ENCODE measurements around the gene FRY. TPM values are rescaled to one million over a fixed set of nuclear protein-coding genes. Genes with fewer than 3 reads are reported as not detected.

FRY gene
- total RNA-seq, 1 experiment from 2014 or later = 4.7 TPM

DNA sequence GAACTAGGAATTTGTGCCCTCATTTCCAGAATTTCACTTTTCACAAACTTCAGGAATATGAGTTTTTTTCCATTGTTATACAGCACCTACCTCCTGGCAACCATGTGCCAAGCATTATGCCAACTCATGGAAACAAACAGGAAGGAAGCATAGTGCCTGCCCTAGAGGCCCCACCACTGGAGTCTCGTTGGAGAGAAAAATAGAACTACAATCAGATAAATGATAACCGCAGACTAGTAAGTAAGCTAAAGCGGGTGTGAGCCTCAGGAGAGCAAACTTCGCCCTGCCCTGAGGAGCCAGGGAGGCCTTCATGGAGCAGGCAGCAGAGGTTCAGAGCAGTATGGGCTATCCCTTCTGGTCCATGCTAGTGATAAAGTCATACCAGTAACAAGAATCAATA, 75.9 kb downstream of the FRY start:
- POLR2A ChIA-PET (ENCODE audit: unreplicated experiment) = no interaction called here
- CTCF ChIA-PET = no interaction called here
- H3F3A ChIP-seq (ENCODE audit: insufficient read depth, low read depth) = no peaks in the 10 kb centered on the region
- BruUV-seq (replicated peaks) = no TSS peak
- H3K4me3 ChIP-seq = no peak overlapping the region
- H3K36me3 ChIP-seq (ENCODE audit: low read depth) = no peaks in the 10 kb centered on the region
- H3K79me2 ChIP-seq (ENCODE audit: low read depth) = no peaks in the 10 kb centered on the region
- H3K27me3 ChIP-seq (ENCODE audit: insufficient read depth, low read depth) = no peaks in the 10 kb centered on the region
- no peaks in the 10 kb centered on the region for H3K9me2 ChIP-seq (ENCODE audit: insufficient read depth)
- H3K4me1 ChIP-seq (replicated peaks; ENCODE audit: insufficient read depth) = no peaks in the 10 kb centered on the region
- no peaks in the 10 kb centered on the region for H3K9me3 ChIP-seq (ENCODE audit: insufficient read depth, low read depth)
- TF ChIP-seq EZH2 (IDR thresholded peaks at IDR 0.05; ENCODE audit: low read depth) = no peak
- TF ChIP-seq, protein P1, sequence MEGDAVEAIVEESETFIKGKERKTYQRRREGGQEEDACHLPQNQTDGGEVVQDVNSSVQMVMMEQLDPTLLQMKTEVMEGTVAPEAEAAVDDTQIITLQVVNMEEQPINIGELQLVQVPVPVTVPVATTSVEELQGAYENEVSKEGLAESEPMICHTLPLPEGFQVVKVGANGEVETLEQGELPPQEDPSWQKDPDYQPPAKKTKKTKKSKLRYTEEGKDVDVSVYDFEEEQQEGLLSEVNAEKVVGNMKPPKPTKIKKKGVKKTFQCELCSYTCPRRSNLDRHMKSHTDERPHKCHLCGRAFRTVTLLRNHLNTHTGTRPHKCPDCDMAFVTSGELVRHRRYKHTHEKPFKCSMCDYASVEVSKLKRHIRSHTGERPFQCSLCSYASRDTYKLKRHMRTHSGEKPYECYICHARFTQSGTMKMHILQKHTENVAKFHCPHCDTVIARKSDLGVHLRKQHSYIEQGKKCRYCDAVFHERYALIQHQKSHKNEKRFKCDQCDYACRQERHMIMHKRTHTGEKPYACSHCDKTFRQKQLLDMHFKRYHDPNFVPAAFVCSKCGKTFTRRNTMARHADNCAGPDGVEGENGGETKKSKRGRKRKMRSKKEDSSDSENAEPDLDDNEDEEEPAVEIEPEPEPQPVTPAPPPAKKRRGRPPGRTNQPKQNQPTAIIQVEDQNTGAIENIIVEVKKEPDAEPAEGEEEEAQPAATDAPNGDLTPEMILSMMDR (conservative IDR thresholded peaks at IDR 0.05) = no peak
- intact Hi-C loops (cut with micrococcal nuclease; ENCODE audit: unreplicated experiment) = no loop called here
- no peak for DNase-seq
- no peak overlapping the region for H3K4me2 ChIP-seq
- H4K20me1 ChIP-seq (ENCODE audit: insufficient read depth) = no peaks in the 10 kb centered on the region
- H2AFZ ChIP-seq = no peak overlapping the region
- H3K27ac ChIP-seq = no peak overlapping the region

DNA sequence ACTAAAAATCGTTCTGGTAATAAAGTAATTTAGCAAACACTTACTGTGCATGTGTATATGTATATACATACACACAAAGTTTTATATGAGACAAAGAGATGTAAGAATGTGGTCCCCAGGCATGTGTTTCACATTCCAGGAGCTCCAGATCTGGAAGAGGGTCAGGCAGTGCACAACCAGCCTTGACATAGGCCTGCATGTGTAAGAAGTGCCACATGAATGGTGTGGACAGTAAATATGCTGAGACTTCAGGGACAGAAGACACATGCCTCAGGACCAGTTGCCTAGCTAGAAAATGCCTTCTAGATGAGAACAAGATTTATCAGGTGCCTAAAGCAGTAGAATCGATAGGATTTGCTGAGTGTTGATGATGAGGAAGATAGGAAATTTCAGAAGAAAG, 76.4 kb downstream of the FRY start:
- Histone ChIP-seq H2AFZ (no peak overlapping the region), H3K27me3 (ENCODE audit: insufficient read depth, low read depth) (no peaks in the 10 kb centered on the region), H3K4me1 (replicated peaks; ENCODE audit: insufficient read depth) (no peaks in the 10 kb centered on the region), H3K4me3 (no peak overlapping the region), H3K79me2 (ENCODE audit: low read depth) (no peaks in the 10 kb centered on the region), H4K20me1 (ENCODE audit: insufficient read depth) (no peaks in the 10 kb centered on the region), H3K36me3 (ENCODE audit: low read depth) (no peaks in the 10 kb centered on the region), H3F3A (ENCODE audit: insufficient read depth, low read depth) (no peaks in the 10 kb centered on the region), H3K27ac (no peak overlapping the region), H3K4me2 (no peak overlapping the region), H3K9me3 (ENCODE audit: insufficient read depth, low read depth) (no peaks in the 10 kb centered on the region), H3K9me2 (ENCODE audit: insufficient read depth) (no peaks in the 10 kb centered on the region)
- ChIA-PET CTCF (no interaction called here), POLR2A (ENCODE audit: unreplicated experiment) (no interaction called here)
- TF ChIP-seq, protein P1 (conservative IDR thresholded peaks at IDR 0.05) = no peak
- TF ChIP-seq EZH2 (IDR thresholded peaks at IDR 0.05; ENCODE audit: low read depth) = no peak
- no TSS peak for BruUV-seq (replicated peaks)
- intact Hi-C loops (cut with micrococcal nuclease; ENCODE audit: unreplicated experiment) = no loop called here
- DNase-seq = no peak

DNA sequence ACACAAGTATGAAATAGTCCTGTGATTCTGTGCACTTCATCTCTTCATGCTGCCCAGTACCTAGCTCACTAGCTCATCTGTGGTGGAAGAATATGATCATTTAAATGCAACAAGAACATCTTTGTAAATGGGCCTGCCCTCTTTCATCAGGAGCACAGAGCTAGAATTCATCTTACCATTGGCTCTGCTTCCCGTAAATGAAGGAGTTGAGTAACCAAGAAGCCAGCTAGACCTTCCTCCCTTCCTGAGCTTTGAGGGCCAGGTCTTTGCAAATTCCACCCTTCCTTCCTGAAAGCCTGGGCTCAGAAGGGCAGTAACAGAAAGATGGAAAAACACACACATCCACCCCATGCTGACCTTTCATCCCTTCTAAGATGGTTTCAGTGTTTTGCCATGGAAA, 82.0 kb downstream of the FRY start:
- no peak for DNase-seq
- Histone ChIP-seq H4K20me1 (ENCODE audit: insufficient read depth) (no peaks in the 10 kb centered on the region), H3K9me2 (ENCODE audit: insufficient read depth) (no peaks in the 10 kb centered on the region), H3K4me3 (no peak overlapping the region), H3K27ac (no peak overlapping the region), H3K36me3 (ENCODE audit: low read depth) (no peaks in the 10 kb centered on the region), H2AFZ (no peak overlapping the region), H3K79me2 (ENCODE audit: low read depth) (no peaks in the 10 kb centered on the region), H3K9me3 (ENCODE audit: insufficient read depth, low read depth) (no peaks in the 10 kb centered on the region), H3K4me2 (no peak overlapping the region), H3K4me1 (replicated peaks; ENCODE audit: insufficient read depth) (no peaks in the 10 kb centered on the region), H3F3A (ENCODE audit: insufficient read depth, low read depth) (no peaks in the 10 kb centered on the region), H3K27me3 (ENCODE audit: insufficient read depth, low read depth) (no peaks in the 10 kb centered on the region)
- TF ChIP-seq, protein P1 (conservative IDR thresholded peaks at IDR 0.05) = no peak
- no peak for TF ChIP-seq EZH2 (IDR thresholded peaks at IDR 0.05; ENCODE audit: low read depth)
- no TSS peak for BruUV-seq (replicated peaks)
- intact Hi-C loops (cut with micrococcal nuclease; ENCODE audit: unreplicated experiment) = no loop called here
- ChIA-PET POLR2A (ENCODE audit: unreplicated experiment) (no interaction called here), CTCF (no interaction called here)

Measured in PC-9 (cell line).